HG03457 (cell line): ENCODE measurements around the gene FNBP1L.
"Not testable (repeated sequence)": the region's sequence is repeated elsewhere in the genome, so short reads cannot be mapped to it uniquely, and the experiment has no call there.

Source experiments
- ATAC-seq: cut with Tn5 transposase; IDR thresholded peaks from one replicate; pipeline ENCODE4 v1.9.1; 2021; ENCODE audit warnings: moderate number of reproducible peaks; ENCODE audit not compliant: unreplicated experiment

Gene FNBP1L

DNA sequence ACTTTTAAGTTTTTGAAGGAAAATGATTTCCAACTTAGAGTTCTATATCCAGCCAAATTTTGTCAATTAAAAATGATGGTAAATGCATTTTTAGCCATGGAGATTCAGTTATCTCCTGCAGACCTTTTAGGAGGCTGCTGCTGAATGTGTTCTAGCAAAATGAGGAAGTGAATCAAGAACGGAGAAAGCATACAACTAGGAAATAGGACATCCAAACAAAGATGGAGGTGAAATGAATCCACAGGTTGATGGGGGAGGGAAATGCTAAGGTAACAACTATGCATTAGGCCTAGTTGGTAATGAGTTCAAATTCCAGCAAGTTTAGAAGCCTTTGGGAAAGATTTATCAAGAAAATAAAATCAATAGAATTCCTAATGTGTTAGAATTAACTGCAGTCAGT is 80.5 kb downstream of the FNBP1L start:
- no peak for ATAC-seq

DNA sequence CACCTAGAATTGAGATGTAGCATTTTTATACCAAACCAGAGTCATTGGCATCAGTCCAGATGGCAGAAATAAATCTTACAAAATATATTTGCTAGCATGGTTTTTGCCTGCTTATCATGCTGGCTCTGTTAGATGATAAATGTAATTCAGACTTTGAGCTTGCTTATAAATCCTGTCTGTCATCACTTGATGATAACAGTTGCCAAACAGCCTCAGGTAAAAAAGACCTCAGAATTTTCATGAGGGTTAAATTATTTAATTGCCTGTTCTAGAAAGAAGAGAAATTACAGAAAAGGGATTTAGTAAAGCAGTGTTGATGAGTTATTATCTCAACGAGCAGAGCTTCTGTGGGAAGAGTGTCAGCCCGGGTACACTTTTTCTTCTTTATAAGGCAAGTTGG is 83.3 kb downstream of the FNBP1L start:
- no peak for ATAC-seq

DNA sequence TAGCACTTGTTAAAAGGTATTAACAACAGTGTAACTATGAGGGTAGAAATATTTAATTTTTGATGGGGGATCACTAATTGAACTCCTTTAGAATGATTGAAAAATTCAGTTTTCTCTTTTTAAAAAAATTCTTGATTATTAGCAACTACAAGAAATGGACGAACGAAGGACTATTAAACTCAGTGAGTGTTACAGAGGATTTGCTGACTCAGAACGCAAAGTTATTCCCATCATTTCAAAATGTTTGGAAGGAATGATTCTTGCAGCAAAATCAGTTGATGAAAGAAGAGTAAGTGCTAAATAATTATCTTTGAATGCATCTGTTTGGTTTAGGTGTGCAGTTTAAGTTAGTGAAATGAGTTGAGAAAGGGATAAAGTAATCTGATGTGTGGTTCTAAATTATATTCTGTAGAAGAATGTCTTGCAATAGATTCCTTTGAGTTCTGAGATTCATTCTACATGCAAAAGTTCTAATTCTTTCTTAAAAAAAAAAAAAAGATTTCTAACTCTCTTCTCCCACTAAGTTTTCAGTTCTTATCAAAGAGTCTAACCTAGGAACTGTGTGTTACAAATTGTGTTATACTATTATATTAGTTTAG is 85.0 kb downstream of the FNBP1L start:
- ATAC-seq, result no peak

DNA sequence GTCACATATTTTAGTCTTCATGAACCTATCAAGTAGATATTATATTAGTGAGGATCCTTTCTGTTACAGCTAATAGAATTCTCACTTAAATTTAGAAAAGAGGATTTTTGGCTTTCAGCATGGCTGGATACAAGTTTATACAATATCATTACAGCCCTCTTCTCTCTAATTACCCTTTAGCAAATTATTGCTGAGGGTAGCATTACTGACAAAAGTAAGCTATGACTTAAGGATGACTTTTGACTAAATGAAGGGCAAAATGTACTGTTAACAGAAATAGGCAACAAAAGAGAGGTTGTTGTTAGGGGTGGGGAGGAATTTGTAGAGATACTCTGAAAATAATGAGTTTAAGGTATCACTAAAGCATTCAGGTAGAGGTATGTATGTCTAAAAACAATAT is 85.8 kb downstream of the FNBP1L start:
- ATAC-seq, result no peak

DNA sequence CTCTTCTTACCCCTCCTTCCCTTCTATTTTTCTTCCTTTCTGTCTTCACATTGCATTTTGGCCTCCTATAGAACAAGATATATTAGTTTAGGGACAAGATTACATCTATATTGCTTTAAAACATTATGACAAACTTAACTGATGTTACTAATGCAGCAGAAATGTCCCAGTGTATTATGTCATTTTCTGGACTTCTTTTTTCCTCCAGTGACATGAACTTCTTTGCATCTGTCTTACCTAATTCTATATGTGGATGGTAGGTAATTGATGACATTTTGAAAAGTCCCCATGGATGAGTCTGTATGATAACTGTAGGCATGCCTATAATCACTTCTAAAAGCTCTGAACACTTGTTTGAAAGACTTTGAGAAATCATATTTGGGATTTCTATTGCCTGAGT is 89.5 kb downstream of the FNBP1L start:
- no peak for ATAC-seq

DNA sequence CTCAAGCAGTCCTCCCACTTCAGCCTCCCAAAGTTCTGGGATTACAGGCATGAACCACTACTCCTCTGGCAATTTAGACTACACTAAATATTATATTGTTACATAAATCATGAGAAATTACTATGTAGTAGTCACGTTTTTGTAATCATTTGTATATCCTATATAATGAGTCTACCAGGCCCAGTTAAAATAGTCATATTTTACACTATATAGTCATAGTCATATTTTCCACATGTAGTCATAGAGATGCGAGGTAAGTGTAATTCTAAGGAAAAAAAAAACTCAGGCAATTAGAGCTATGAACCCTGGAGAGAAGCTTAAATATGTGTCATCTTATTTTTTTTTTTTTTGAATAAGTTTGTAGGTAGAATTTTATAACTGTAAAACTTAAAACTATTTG is 90.0 kb downstream of the FNBP1L start:
- ATAC-seq, result no peak

DNA sequence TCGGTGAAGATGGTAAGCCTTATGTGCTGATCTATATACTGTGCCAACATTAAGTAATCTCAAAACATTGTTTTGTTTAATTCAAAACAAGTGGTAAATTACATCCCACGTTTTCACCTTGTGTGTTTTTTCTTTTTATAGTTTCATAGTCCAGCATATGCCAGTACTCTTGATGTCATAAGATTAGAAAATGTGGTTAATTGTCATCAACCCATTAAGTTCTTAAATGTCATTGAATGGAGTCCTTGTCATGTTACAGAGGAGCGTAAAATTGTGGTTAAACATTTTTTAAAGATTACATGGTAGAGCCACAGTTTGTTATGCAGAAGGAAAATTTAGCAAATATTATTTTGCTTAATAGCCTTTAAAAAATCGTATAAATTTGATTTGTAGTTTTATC is 93.1 kb downstream of the FNBP1L start:
- ATAC-seq, result no peak

DNA sequence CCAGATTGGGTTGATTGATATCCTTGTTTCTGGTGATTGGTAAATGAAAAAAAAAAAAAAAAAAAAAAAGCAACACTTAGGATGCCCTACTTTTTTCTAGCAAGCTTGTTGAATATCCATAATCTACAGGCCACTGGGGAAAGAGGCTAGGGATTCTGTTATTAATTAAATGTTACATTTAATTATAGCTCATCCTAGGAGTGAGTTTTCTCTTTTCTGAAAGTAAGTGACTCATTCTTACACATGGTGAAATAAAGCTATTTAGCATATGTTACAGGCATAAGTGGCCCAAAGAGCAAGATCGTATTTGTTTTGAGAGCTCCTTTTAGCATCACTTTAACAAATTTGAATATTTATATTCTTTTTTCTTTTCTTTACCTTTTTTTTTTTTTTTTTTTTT is 94.5 kb downstream of the FNBP1L start:
- no peak for ATAC-seq

DNA sequence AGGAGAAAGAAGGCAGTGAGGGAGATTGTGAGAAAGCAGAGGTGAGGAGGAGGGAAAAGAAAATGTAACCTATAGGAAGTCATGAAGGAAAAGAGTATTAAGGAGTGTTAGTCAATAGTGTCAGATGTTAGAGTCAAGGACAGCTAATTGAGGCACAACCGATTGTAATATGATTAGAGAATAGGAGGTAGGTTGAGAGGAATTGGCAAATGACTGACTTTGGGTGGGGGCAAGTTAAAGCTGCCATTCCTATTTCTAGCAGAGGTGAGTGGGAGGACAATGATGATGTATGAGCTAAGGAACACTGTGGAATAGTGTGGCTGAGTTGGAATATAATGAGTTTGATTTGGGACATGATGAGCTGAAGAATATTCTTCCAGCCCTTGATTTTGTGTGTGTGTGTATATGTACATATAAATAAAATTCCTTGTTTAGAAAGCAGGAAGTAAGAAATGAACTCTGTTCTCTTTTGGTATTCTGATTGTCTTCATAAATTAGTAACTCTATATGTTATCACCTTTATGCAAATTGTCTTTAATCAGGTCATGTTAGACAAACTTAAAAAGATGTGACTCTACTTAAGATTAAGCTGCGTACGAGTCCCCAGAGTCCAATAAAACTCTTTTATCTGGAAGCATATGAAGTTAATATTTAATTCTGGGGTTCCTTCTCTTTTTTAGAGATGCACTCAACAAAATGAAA is 98.4 kb downstream of the FNBP1L start:
- no peak for ATAC-seq

DNA sequence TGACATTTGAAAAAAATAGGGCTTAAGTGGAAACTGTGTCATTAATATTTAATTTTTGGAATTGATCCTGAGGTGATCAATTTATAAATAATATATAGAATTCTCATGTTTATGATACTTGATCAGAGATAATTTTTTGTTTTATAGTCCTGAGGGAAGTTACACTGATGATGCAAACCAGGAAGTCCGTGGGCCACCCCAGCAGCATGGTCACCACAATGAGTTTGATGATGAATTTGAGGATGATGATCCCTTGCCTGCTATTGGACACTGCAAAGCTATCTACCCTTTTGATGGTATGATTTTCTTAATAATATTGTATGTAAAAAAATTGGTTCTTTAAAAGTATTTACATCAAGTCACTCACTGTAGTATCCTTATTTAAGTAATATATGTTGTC is 101.2 kb downstream of the FNBP1L start:
- no peak for ATAC-seq

DNA sequence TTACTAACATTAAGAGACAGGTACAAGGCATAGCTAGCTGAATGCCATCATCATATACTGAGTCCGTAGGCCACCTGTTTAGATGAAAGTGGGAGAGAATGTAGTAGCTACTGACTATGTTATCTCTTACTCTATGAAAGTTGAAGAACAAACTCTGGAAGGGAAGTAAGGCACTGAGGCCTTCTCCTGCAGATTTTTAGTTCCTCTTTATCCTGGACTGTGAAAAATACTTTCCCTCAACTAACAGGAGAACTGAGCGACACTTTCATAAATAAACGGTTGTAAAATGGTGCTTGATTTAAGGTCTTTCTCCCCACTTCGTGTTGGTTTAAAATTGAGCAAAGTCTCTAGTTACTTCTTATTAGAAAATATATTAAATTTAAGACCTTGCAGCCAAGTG is 101.9 kb downstream of the FNBP1L start:
- no peak for ATAC-seq

DNA sequence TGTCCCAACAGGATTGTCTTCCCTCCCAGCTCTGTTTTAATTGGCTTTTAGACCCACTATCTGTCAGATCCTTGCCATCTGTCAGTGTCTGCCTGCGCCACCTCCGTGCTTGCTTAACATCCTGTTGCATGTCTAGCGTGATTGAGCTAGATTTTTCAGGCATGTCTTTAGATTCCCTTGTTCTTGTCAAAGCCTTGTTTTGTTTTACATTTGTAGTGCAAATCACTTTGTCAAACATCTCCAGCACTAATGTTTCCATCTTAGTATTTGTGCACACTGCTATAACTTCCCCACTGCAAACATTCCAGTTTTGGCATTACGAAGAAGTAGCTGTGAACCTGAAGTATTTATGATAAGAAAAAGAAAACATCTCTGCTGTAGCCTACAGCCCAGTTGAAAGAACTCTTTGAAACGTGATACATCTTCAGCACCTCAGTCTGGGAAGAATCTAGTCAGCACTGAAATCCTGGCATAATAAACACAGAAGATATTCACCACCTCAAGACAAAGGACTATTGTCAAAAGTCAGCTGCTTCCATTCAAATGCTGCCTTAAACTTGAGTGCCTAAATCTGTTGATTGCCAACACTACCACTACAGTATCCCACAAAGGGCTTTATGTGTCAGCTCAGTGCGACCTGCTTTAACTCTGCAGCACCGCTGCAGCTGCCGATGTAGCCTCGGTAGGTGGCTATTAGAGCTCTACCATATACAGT is 105.0 kb downstream of the FNBP1L start:
- no peak for ATAC-seq

DNA sequence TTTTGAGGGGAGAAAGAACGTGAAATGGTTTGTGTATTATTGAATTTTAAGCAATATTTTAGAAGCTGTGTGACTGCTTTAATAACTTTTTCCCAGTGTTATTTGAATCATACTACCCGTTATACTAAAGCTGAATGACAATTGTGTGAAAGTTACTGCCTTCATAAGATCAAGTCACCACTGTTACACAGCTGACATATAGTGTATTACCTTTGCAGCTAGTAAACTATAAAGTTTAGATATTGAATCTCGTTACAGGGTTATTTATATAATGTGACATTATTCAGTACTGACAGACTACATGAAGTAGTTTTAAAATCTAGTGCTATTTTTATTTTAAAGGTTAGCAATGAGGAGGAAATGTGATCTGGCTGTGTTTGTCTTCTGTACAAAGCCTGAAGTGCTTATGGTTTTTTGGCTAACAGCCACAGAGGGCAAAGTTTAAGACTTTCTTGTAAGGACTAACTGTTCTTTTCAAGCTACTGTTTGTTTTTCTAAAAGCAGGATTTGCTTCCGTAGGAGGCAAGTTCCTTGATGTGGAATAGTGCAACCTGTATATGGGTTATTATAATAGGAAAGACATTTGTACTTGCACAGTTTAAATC is 106.1 kb downstream of the FNBP1L start:
- ATAC-seq, result not testable (repeated sequence)

DNA sequence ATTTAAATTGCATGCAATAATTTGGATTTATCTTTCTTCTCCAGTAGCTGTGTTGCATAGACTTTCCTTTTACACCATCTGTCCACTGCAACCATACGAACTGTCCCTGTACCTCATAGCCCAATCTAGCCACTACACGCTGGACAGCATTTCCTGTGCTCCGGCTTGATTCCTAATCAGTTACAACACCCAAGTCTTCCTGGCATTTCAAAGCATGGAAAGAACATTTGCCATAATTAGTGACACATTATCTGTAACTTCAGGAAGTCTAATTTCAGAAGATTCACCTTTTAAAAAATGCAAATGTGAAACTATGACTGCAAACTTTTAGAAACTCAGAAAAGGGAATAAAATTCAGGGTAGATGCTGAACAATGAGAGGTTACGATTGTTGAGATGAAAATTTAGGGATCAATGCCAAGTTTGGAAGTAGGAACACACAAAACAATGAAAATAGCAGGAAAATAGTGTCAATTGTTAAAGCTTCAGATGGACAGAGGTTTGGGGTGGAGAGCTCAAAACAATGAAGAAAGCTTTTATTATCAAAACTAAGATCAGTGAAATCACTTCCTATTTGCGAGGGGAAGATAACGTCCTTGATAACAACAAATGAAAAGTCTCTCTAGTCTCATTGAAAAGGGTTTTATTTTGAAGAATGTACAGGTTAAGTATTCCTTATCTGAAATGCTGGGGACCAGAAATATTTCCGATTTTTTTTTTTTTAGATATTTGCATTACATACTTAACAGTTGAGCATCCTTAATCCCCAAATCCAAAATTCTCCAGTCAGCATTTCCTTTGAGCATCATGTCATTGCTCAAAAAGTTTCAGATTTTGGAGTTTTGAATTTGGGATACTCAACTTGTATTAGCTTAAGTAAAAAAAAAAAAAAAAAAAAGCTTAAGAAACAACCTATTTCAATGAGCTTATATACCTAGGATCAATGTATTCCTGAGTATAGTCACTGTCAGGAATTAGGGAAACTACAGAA is 107.3 kb downstream of the FNBP1L start:
- no peak for ATAC-seq

DNA sequence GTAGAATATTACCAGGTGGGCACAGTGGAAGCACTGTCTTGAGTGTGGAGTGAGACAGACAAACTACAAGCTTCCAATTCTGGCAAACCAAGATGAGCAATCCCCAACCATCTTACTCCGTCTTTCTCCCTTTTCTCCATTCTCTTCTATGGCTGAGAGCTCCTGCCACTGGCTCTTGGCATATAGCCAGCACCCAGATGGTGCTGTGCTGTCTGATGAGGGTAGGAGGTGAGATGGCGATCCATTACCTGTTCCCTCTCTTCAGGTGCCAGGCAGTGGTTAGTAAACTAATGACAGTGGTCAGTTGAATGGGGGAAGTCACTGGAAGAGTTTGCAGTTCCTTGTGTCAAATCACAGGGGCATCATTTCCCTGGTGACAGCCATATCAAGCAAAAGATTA is 108.4 kb downstream of the FNBP1L start:
- ATAC-seq, result no peak

DNA sequence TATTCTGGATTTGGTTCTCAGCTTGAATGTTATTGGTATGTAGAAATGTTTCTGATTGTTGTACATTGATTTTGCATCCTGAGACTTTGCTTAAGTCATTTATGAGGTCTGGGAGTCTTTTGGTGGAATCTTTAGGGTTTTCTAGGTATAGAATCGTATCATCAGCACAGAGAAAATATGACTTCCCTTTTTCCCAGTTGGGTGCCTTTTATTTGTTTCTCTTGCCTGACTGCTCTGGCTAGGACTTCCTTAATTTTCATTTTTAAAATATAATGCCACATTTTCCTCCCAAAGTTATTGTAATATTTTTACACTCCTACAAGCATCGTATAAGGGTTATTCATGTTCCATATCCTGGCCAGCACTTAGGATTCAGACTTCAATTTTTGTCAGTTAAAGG is 111.1 kb downstream of the FNBP1L start:
- ATAC-seq, result no peak

DNA sequence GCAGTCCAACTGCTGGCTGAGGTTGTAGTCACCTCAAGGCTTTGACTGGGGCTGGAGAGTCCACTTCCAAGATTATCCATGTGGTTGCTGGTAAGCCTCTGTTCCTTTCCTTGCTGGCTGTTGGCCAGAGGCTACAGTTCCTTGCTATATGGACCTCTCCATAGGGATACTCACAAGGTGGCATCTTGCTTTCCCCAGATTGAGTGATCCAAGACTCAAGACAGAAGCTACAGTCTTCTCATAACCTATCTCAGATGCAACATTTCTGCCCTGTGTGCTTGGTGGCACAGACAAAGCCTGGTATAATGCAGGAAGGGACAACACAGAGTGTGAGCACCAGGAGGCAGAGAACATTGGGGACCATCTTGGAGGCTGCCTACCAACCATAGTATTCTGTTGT is 111.8 kb downstream of the FNBP1L start:
- no peak for ATAC-seq

DNA sequence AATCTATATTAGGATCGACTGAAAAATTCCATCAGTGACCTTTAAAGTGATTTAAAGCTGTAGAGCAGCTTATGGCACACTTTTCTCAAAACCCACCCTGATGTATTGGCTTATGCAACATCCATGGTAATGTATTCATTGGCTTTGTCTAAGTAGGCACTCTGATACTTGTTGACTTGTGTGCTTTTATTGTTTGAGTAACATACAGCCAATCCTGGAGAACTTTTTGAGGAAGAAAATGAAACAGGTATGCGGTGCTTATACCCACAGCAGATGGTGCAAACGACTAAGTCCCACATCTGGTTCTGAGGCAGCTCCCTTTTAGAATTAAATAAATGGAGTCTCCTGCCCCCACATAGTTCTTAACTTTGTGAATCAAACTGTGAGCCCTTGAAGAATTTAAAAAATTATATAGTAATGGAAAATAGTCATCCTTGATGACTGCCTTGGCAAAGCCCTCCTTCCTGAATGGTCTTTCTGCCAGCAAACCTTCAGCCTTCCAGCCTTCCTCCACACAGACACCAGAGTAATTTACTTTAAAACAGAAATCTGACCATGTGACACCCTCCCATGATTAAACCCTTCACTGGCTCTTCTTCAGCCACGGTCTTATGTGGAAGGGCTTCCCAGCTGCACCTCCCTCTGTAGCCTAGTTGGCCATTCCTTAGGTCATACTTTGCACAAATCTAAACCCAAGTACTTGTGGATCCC is 117.7 kb downstream of the FNBP1L start:
- no peak for ATAC-seq

DNA sequence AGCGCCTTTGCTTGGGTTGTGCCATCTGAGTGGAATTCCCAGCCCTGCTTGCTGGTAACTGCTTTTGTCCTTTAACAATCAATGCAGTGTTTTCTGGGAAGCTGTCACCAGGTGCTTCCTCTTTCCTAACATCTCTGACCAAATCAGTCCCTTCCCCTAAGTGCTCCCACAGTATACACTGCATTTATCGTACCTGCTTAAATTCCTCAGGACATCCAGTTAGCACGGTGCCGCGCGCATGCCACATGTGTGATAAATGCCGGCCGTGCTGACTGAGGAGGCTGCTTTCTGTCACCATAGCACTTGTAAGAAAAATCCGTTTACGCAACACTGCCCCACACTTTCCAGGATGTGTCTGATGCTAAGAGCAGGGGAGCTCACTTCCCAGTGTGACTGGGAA is 118.3 kb downstream of the FNBP1L start:
- ATAC-seq, result no peak

DNA sequence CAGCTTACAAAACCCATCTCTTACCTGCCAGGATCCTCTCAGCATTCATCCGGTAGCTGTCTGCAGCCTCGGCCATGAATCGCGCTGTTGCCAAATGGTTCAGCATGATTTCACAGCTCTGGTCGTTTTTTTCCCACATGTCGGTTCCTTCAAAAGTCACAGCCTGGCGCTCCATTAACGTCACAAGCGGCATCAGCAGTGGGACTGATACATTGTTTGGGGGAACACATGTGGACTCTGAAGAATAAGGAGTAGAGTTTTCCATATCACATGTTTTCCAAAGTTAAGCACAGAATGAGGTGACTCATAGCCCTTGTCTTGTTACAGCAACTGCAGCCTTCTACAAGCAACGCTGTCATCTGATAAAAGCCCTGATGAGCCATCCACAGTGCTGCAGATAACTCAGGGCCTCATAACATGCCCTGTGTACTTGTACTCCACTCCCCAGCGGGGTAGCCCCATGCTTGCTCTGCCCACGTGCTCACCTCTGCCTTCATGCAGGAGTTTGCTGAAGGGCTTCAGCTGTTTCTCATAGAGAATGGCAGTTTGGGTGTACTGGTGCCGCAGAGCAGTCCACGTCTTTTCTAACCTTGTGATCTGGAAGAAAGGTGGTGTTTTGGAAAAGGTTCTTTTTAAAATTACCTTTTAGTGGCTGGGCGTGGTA is 119.5 kb downstream of the FNBP1L start:
- no peak for ATAC-seq
